ENCODE data around the gene TTC17.

The TTC17 gene

DNA sequence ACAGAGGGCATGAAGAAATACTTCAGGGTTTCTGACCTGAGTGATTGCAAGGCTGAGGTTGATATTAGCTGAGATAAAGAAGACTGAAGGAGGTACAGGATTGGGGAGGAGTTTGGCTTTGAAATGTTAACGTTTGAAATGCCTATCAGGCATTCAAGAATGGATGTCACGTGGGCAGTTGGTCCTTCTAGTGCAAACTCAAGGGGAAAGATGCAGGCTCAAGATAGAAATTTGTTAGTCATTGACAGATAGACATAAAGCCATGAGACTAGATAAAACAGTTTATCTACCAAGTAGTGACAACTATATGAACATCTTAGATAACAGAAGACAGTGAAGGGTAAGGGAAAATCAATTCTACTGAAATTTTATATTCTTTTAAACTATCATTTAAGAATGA is 23.1 kb downstream of the TTC17 start:
- Histone ChIP-seq H2AFZ (no peak overlapping the region), H3K4me2 (ENCODE audit: low read length) (no peak overlapping the region), H3K4me3 (ENCODE audit: low read depth, low read length) (no peak overlapping the region), H3K9me3 (ENCODE audit: control insufficient read depth, low read length) (no peaks in the 10 kb centered on the region), H3K36me3 (ENCODE audit: control insufficient read depth, insufficient read depth, low read length) (no peaks in the 10 kb centered on the region), H3K27me3 (ENCODE audit: control insufficient read depth, insufficient read depth, low read length) (no peaks in the 10 kb centered on the region), H3K4me1 (no peaks in the 10 kb centered on the region), H3K9ac (no peak overlapping the region), H3K27ac (no peak overlapping the region), H3K79me2 (no peaks in the 10 kb centered on the region)
- TF ChIP-seq, protein P1, sequence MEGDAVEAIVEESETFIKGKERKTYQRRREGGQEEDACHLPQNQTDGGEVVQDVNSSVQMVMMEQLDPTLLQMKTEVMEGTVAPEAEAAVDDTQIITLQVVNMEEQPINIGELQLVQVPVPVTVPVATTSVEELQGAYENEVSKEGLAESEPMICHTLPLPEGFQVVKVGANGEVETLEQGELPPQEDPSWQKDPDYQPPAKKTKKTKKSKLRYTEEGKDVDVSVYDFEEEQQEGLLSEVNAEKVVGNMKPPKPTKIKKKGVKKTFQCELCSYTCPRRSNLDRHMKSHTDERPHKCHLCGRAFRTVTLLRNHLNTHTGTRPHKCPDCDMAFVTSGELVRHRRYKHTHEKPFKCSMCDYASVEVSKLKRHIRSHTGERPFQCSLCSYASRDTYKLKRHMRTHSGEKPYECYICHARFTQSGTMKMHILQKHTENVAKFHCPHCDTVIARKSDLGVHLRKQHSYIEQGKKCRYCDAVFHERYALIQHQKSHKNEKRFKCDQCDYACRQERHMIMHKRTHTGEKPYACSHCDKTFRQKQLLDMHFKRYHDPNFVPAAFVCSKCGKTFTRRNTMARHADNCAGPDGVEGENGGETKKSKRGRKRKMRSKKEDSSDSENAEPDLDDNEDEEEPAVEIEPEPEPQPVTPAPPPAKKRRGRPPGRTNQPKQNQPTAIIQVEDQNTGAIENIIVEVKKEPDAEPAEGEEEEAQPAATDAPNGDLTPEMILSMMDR (IDR thresholded peaks at IDR 0.05): no peak

DNA sequence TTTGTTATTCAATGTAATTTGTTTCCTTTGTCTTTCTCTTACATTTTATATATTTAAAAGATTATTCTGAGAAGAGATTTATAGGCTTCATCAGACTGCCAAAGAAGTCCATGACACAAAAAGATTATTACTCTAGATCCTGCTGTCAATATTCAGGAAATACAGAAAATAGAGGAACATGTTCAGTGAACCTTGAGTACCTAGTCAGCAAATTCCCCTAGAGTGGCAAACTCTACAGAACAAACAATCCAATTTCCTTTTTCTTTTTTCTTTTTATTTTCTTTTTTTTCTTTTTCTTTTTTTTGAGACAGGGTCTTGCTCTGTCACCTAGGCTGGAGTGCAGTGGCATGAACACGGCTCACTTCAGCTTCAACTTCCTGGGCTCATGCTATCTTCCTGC is 23.9 kb downstream of the TTC17 start:
- H3K36me3 ChIP-seq (ENCODE audit: control insufficient read depth, insufficient read depth, low read length): no peaks in the 10 kb centered on the region
- no peaks in the 10 kb centered on the region for H3K27me3 ChIP-seq (ENCODE audit: control insufficient read depth, insufficient read depth, low read length)
- TF ChIP-seq, protein P1 (IDR thresholded peaks at IDR 0.05): no peak
- H3K79me2 ChIP-seq: no peaks in the 10 kb centered on the region
- no peak overlapping the region for H3K9ac ChIP-seq
- no peak overlapping the region for H2AFZ ChIP-seq
- H3K4me1 ChIP-seq: no peaks in the 10 kb centered on the region
- no peak overlapping the region for H3K4me2 ChIP-seq (ENCODE audit: low read length)
- H3K4me3 ChIP-seq (ENCODE audit: low read depth, low read length): no peak overlapping the region
- H3K27ac ChIP-seq: no peak overlapping the region
- no peaks in the 10 kb centered on the region for H3K9me3 ChIP-seq (ENCODE audit: control insufficient read depth, low read length)

DNA sequence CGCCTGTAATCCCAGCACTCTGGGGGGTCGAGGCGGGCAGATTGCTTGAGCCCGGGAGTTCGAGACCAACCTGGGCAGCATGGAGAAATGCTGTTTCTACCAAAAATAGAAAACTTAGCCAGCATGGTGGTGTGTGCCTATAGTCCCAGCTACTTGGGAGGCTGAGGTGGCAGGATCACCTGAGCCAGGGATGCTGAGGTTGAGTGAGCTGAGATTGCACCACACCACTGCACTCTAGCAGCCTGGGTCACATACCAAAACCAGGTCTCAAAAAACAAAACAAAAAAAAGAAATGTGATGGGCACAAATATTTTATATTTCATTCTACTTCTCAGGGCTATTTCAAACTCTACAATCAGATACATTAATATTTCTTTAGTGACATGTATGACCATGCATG is 25.7 kb downstream of the TTC17 start:
- H3K4me2 ChIP-seq (ENCODE audit: low read length): no peak overlapping the region
- no peak overlapping the region for H3K27ac ChIP-seq
- H3K4me1 ChIP-seq: no peaks in the 10 kb centered on the region
- H3K4me3 ChIP-seq (ENCODE audit: low read depth, low read length): no peak overlapping the region
- no peak overlapping the region for H3K9ac ChIP-seq
- TF ChIP-seq, protein P1 (IDR thresholded peaks at IDR 0.05): no peak
- no peaks in the 10 kb centered on the region for H3K27me3 ChIP-seq (ENCODE audit: control insufficient read depth, insufficient read depth, low read length)
- H3K9me3 ChIP-seq (ENCODE audit: control insufficient read depth, low read length): no peaks in the 10 kb centered on the region
- no peaks in the 10 kb centered on the region for H3K36me3 ChIP-seq (ENCODE audit: control insufficient read depth, insufficient read depth, low read length)
- no peak overlapping the region for H2AFZ ChIP-seq
- H3K79me2 ChIP-seq: no peaks in the 10 kb centered on the region

DNA sequence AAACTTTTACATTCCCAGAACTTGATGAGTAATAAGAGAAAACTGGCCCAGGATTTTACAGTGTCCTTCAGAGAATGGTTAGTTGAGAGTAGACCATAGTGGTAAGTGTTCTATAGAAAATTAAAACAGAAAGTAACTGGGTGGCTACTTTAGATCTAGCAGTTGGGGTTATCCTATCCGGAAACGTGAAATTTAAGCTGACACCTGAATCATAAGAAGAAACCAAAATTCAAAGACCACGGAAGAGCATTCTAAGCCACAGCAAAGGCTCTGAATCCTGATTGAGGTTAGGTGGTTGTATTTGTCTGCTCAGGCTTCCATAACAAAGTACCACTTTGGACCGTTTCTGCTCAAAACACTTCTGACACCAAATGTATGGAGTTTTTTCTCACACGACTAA is 34.0 kb downstream of the TTC17 start:
- no peak overlapping the region for H3K27ac ChIP-seq
- no peaks in the 10 kb centered on the region for H3K27me3 ChIP-seq (ENCODE audit: control insufficient read depth, insufficient read depth, low read length)
- TF ChIP-seq, protein P1 (IDR thresholded peaks at IDR 0.05): no peak
- no peak overlapping the region for H3K4me3 ChIP-seq (ENCODE audit: low read depth, low read length)
- H3K4me1 ChIP-seq: no peaks in the 10 kb centered on the region
- H3K4me2 ChIP-seq (ENCODE audit: low read length): no peak overlapping the region
- H3K79me2 ChIP-seq: no peaks in the 10 kb centered on the region
- H3K9me3 ChIP-seq (ENCODE audit: control insufficient read depth, low read length): no peaks in the 10 kb centered on the region
- H2AFZ ChIP-seq: no peak overlapping the region
- no peaks in the 10 kb centered on the region for H3K36me3 ChIP-seq (ENCODE audit: control insufficient read depth, insufficient read depth, low read length)
- no peak overlapping the region for H3K9ac ChIP-seq

DNA sequence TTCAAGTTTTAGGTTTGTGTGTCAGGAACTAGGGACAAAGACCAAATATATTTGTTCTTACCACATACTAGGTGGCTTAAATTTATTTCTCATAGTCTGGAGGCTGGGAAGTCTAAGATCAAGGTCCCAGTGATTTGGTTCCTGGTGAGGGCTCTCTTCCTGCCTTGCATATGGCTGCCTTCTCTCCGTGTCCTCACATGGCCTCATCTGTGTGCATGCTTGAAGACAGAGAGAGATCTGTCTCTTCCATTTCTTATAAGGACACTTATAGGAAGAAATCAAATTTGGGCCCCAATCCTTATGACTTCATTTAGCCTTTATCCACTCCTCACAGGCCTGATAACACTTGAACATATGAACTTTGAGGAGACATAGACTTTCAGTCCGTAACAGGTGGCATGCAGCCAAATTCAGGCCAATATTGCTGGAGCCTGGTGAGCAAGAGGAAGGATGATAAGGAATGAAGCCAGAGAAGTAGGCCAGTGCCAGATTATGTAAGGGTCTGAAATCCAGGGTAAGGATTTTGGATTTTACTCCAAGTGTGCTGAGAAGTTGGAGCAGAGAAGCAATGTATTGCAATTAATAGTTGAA is 35.1 kb downstream of the TTC17 start:
- H3K4me1 ChIP-seq: no peaks in the 10 kb centered on the region
- no peak overlapping the region for H3K4me2 ChIP-seq (ENCODE audit: low read length)
- no peak overlapping the region for H3K9ac ChIP-seq
- H3K79me2 ChIP-seq: no peaks in the 10 kb centered on the region
- H3K4me3 ChIP-seq (ENCODE audit: low read depth, low read length): no peak overlapping the region
- no peak overlapping the region for H2AFZ ChIP-seq
- TF ChIP-seq, protein P1 (IDR thresholded peaks at IDR 0.05): no peak
- H3K27me3 ChIP-seq (ENCODE audit: control insufficient read depth, insufficient read depth, low read length): no peaks in the 10 kb centered on the region
- H3K36me3 ChIP-seq (ENCODE audit: control insufficient read depth, insufficient read depth, low read length): no peaks in the 10 kb centered on the region
- H3K9me3 ChIP-seq (ENCODE audit: control insufficient read depth, low read length): no peaks in the 10 kb centered on the region
- H3K27ac ChIP-seq: no peak overlapping the region

Data from parathyroid adenoma (tissue), 2 donors.